Neural progenitor cell (in vitro differentiated cells): Measurements from ENCODE around the gene RAB40A.

Experiments used
- EZH2 ChIP-seq: fragments of 200-600 bp; sonication (generic); IDR thresholded peaks from 2 replicates; pipeline ENCODE4 v1.6.1; 2017; ENCODE audit warnings: antibody characterized with exemption, mild to moderate bottlenecking, moderate library complexity
- TF ChIP-seq, protein P1 (sequence below): fragments of 200-600 bp; sonication (generic); IDR thresholded peaks from 2 replicates; pipeline ENCODE4 v1.5.1; 2017; ENCODE audit warnings: antibody characterized with exemption, mild to moderate bottlenecking

DNA sequence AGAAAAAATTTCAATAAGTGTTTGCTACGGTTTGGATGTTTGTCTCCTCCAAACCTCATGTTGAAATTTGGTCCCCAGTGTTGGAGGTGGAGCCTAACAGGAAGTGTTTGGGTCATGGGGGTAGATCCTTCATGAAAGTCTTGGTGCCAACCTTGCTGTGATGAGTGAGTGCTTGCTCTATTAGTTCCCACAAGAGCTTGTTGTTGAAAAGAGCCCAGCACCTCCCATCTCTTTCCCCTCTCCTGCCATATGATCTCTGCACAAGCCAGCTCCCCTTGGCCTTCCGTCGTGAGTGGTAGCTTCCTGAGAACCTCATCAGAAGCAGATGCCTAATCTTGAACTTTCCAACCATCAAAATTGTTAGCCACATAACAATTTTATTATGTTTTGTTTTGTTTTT is 10.3 kb upstream of the RAB40A start:
- TF ChIP-seq EZH2, result no peak
- TF ChIP-seq, protein P1, sequence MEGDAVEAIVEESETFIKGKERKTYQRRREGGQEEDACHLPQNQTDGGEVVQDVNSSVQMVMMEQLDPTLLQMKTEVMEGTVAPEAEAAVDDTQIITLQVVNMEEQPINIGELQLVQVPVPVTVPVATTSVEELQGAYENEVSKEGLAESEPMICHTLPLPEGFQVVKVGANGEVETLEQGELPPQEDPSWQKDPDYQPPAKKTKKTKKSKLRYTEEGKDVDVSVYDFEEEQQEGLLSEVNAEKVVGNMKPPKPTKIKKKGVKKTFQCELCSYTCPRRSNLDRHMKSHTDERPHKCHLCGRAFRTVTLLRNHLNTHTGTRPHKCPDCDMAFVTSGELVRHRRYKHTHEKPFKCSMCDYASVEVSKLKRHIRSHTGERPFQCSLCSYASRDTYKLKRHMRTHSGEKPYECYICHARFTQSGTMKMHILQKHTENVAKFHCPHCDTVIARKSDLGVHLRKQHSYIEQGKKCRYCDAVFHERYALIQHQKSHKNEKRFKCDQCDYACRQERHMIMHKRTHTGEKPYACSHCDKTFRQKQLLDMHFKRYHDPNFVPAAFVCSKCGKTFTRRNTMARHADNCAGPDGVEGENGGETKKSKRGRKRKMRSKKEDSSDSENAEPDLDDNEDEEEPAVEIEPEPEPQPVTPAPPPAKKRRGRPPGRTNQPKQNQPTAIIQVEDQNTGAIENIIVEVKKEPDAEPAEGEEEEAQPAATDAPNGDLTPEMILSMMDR, result no peak
